ENCODE results near the gene DMBX1. TPM values are rescaled to one million over a fixed set of nuclear protein-coding genes. Genes with fewer than 3 reads are reported as not detected.

DMBX1 gene
- total and polyA plus RNA-seq, 2 of the 4 experiments (the other 2 are of a cell fraction), result not detected

DNA sequence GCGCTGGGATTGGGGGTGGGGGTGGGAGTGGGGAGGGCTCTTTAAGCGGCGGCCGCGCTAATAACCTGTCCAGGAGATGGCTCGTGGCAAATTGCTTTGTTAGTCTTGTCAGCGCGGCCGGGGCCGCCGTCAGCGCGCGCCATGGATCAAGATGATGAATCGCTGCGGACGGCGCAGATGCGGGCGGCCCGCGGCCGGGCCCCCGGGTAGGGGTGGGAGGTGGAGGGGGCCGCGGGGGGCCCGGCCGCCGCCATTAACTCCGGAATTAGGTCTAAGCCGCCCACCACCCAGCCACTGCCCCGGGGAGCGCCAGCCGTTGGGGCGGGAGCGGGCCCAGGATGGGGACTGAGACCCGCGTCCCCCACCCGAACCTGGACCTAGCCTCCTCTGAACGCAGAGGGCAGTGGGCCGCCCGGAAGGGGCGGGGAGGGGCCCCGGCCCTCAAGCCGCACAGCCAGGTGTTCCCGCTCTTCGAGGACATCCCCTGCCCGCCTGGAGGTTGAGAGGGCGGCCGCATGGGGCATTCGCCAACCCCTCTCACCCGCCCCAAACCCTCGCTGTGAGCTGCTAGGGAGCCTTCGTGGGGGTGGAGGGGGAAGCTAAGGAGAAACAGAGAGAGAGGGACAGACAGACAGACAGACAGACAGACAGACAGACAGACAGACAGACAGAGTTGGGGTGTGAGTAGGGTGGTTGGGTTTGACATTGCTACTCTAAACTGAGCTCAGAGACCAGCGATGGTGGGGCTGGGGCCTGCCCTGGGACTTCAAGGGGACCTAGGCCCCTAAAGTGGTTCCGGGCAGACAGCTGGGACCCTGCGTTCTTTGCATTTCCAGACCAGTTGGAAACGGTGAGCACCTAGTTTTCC, 3.8 kb upstream of the DMBX1 start:
- no peak overlapping the region for H2BK120ac ChIP-seq (ENCODE audit: low read depth, low read length)
- H2AK9ac ChIP-seq (replicated peaks; ENCODE audit: low read depth, low read length, poor library complexity), result no peak overlapping the region
- H2BK20ac ChIP-seq (ENCODE audit: low read depth, low read length), result no peak overlapping the region
- no peaks in the 10 kb centered on the region for H3K79me1 ChIP-seq (ENCODE audit: low read depth in 1 of 2, low read length in 2 of 2)
- H3K14ac ChIP-seq (replicated peaks; ENCODE audit: low read depth, low read length), result no peak overlapping the region
- 17% methylated on average over 7 of the region's 58 CpGs; no CpG with 5 or more reads in 1 of the 2 experiments for WGBS, 2 experiments (ENCODE audit: extremely low coverage in 2 of 2, insufficient read length in 1 of 2)
- H3K4ac ChIP-seq (ENCODE audit: low read depth, low read length), result no peak overlapping the region
- H3K23ac ChIP-seq (ENCODE audit: low read depth, low read length), result no peak overlapping the region
- ATAC-seq (ENCODE audit: low read depth) (no peak), DNase-seq (no peak)
- CTCF ChIA-PET, result no interaction called here
- POLR2A ChIA-PET (ENCODE audit: unreplicated experiment), result no interaction called here
- no peak overlapping the region for H3K56ac ChIP-seq (ENCODE audit: extremely low read depth, insufficient read depth, low read length)
- peaks cover 3% of the 10 kb centered on the region; the same call in 1 of the 2 replicates for H4K20me1 ChIP-seq (ENCODE audit: insufficient read depth, low read length)
- H3K27ac ChIP-seq (ENCODE audit: insufficient read depth, low read length), result no peak overlapping the region
- H3K36me3 ChIP-seq (ENCODE audit: control insufficient read depth, insufficient read depth, low read length), result no peaks in the 10 kb centered on the region
- no peak overlapping the region for H3K9ac ChIP-seq (ENCODE audit: low read depth, low read length)
- no peaks in the 10 kb centered on the region for H3K4me1 ChIP-seq (ENCODE audit: control insufficient read depth, insufficient read depth, low read length)
- in situ Hi-C loops (cut with MboI; ENCODE audit: low sequenced_read_pairs) (no loop called here), intact Hi-C loops (cut with micrococcal nuclease) (no loop called here), dilution Hi-C loops (cut with HindIII; ENCODE audit: low sequenced_read_pairs, unreplicated experiment) (no loop called here)
- H4K91ac ChIP-seq (ENCODE audit: insufficient read depth, low read depth, low read length), result no peak overlapping the region
- H3K9me3 ChIP-seq (ENCODE audit: control insufficient read depth, insufficient read depth, low read length), result no peaks in the 10 kb centered on the region
- no peak overlapping the region for H4K5ac ChIP-seq (ENCODE audit: low read depth, low read length)
- no peak overlapping the region for H3K18ac ChIP-seq (ENCODE audit: low read depth, low read length)
- BruUV-seq (replicated peaks), result no TSS peak
- H2BK5ac ChIP-seq (ENCODE audit: low read depth, low read length, poor library complexity, severe bottlenecking), result no peak overlapping the region
- H2BK15ac ChIP-seq (ENCODE audit: low read depth, low read length), result no peak overlapping the region
- no peak overlapping the region for H2AK5ac ChIP-seq (ENCODE audit: low read depth, low read length)
- H3K9me1 ChIP-seq (ENCODE audit: insufficient read depth, low read length), result no peaks in the 10 kb centered on the region
- no peak overlapping the region for H2AFZ ChIP-seq (replicated peaks; ENCODE audit: low read length, poor library complexity)
- TF ChIP-seq SMC3 (IDR thresholded peaks at IDR 0.05; ENCODE audit: low read depth, low read length), result no peak
- TF ChIP-seq, protein P1, sequence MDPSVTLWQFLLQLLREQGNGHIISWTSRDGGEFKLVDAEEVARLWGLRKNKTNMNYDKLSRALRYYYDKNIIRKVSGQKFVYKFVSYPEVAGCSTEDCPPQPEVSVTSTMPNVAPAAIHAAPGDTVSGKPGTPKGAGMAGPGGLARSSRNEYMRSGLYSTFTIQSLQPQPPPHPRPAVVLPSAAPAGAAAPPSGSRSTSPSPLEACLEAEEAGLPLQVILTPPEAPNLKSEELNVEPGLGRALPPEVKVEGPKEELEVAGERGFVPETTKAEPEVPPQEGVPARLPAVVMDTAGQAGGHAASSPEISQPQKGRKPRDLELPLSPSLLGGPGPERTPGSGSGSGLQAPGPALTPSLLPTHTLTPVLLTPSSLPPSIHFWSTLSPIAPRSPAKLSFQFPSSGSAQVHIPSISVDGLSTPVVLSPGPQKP (IDR thresholded peaks at IDR 0.05; ENCODE audit: borderline replicate concordance, low read depth, low read length), result no peak
- TF ChIP-seq NFE2L2 (IDR thresholded peaks at IDR 0.05; ENCODE audit: low read depth, low read length), result no peak
- TF ChIP-seq, protein P2, sequence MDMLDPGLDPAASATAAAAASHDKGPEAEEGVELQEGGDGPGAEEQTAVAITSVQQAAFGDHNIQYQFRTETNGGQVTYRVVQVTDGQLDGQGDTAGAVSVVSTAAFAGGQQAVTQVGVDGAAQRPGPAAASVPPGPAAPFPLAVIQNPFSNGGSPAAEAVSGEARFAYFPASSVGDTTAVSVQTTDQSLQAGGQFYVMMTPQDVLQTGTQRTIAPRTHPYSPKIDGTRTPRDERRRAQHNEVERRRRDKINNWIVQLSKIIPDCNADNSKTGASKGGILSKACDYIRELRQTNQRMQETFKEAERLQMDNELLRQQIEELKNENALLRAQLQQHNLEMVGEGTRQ (IDR thresholded peaks at IDR 0.05; ENCODE audit: low read depth, low read length), result no peak
- no peak for TF ChIP-seq RAD21 (IDR thresholded peaks at IDR 0.05; ENCODE audit: low read length)
- no peak for TF ChIP-seq MXI1 (IDR thresholded peaks at IDR 0.05; ENCODE audit: borderline replicate concordance, low read depth, low read length)
- TF ChIP-seq, protein P3, sequence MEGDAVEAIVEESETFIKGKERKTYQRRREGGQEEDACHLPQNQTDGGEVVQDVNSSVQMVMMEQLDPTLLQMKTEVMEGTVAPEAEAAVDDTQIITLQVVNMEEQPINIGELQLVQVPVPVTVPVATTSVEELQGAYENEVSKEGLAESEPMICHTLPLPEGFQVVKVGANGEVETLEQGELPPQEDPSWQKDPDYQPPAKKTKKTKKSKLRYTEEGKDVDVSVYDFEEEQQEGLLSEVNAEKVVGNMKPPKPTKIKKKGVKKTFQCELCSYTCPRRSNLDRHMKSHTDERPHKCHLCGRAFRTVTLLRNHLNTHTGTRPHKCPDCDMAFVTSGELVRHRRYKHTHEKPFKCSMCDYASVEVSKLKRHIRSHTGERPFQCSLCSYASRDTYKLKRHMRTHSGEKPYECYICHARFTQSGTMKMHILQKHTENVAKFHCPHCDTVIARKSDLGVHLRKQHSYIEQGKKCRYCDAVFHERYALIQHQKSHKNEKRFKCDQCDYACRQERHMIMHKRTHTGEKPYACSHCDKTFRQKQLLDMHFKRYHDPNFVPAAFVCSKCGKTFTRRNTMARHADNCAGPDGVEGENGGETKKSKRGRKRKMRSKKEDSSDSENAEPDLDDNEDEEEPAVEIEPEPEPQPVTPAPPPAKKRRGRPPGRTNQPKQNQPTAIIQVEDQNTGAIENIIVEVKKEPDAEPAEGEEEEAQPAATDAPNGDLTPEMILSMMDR (conservative IDR thresholded peaks at IDR 0.05; ENCODE audit: low read depth, low read length), result no peak
- TF ChIP-seq CHD1 (IDR thresholded peaks at IDR 0.05; ENCODE audit: low read depth, low read length), result no peak
- no peak for TF ChIP-seq RCOR1 (IDR thresholded peaks at IDR 0.05; ENCODE audit: insufficient replicate concordance, low read length)
- no peak for TF ChIP-seq FOS (IDR thresholded peaks at IDR 0.05; ENCODE audit: low read depth, low read length)
- no peak for TF ChIP-seq RFX5 (IDR thresholded peaks at IDR 0.05; ENCODE audit: low read depth, low read length)
- no peak for TF ChIP-seq POLR2A (IDR thresholded peaks at IDR 0.05; ENCODE audit: low read depth, low read length)
- H4K8ac ChIP-seq (ENCODE audit: low read depth in 2 of 2, low read length in 2 of 2), result no peak overlapping the region
- H3K4me3 ChIP-seq (ENCODE audit: insufficient read depth, low read depth, low read length), result no peak overlapping the region
- peaks cover 94% of the 10 kb centered on the region for H3K27me3 ChIP-seq (ENCODE audit: control insufficient read depth, insufficient read depth, low read length)
- H3K4me2 ChIP-seq (ENCODE audit: low read depth, low read length), result no peak overlapping the region
